Lower lobe of right lung (tissue), 2 donors: Measurements from ENCODE around the gene ZNF511. TPM values are rescaled to one million over a fixed set of nuclear protein-coding genes. Genes with fewer than 3 reads are reported as not detected.
A peak's percentile ranks its signal among the peaks of the same experiment; 100 is the strongest.

ENCODE experiments used
- ATAC-seq, 2 donors: fragments of 200-7000 bp; cut with Tn5 transposase; one replicate each; pipeline ENCODE4 v1.9.1; 2020 to 2022; ENCODE audit warnings: mild to moderate bottlenecking in 2 of 2, moderate library complexity in 2 of 2
- DNase-seq: peaks from one replicate; pipeline ENCODE4 v3.0.0-alpha.2; 2020
- H3K27ac ChIP-seq: fragments of 200-600 bp; one replicate; pipeline ENCODE4 v1.8.0; 2022
- H3K27me3 ChIP-seq: fragments of 200-600 bp; one replicate; pipeline ENCODE4 v1.8.0; 2022; ENCODE audit warnings: low read depth
- H3K36me3 ChIP-seq: fragments of 200-600 bp; one replicate; pipeline ENCODE4 v1.8.0; 2022; ENCODE audit warnings: mild to moderate bottlenecking
- H3K4me1 ChIP-seq: fragments of 200-600 bp; one replicate; pipeline ENCODE4 v1.8.0; 2022
- H3K4me3 ChIP-seq: fragments of 200-600 bp; one replicate; pipeline ENCODE4 v1.8.0; 2022; ENCODE audit warnings: mild to moderate bottlenecking
- H3K9me3 ChIP-seq: fragments of 200-600 bp; one replicate; pipeline ENCODE4 v1.8.0; 2022
- CTCF ChIP-seq: fragments of 200-600 bp; IDR thresholded peaks from one replicate; pipeline ENCODE4 v1.8.0; 2022; ENCODE audit warnings: antibody characterized with exemption, mild to moderate bottlenecking
- intact Hi-C: fragments of 100-400 bp; cut with DNase I; formaldehyde crosslinking; loops from one replicate; pipeline ENCODE4 v1.11.0; 2022
- total RNA-seq: library from RNA; stranded (reverse); fragmentation: NEBNext Ultra II Directional; extraction: Animal tissue kit (Norgen Biotek cat#: 25700); gene quantifications from one replicate; pipeline ENCODE4 v1.2.1, GENCODE V29; 2021
- donor health status: DM: no; HTN: yes; CAD: no; lungs with severe emphysema.

ZNF511 gene
- total RNA-seq, 1 donor from 2014 or later: 44.8 TPM

GRCh38 chr10:133268532-133268931 is 40.2 kb upstream of the ZNF511 start:
- ATAC-seq: no peak
- Histone ChIP-seq H3K27ac (no peak overlapping the region), H3K4me1 (peaks cover 5% of the 10 kb centered on the region), H3K4me3 (no peak overlapping the region), H3K27me3 (no peaks in the 10 kb centered on the region), H3K9me3 (no peaks in the 10 kb centered on the region), H3K36me3 (peaks cover 27% of the 10 kb centered on the region)
- intact Hi-C loops: no loop called here
- no peak for TF ChIP-seq CTCF
- DNase-seq: no peak

GRCh38 chr10:133269367-133269766 is 39.3 kb upstream of the ZNF511 start:
- Histone ChIP-seq H3K4me1 (peaks cover 1% of the 10 kb centered on the region), H3K4me3 (no peak overlapping the region), H3K27me3 (no peaks in the 10 kb centered on the region), H3K27ac (no peak overlapping the region), H3K9me3 (no peaks in the 10 kb centered on the region), H3K36me3 (peaks cover 29% of the 10 kb centered on the region)
- ATAC-seq (peak in 1 of 2 donors; percentile 2), DNase-seq (no peak)
- intact Hi-C loops: no loop called here
- TF ChIP-seq CTCF: no peak

DNA sequence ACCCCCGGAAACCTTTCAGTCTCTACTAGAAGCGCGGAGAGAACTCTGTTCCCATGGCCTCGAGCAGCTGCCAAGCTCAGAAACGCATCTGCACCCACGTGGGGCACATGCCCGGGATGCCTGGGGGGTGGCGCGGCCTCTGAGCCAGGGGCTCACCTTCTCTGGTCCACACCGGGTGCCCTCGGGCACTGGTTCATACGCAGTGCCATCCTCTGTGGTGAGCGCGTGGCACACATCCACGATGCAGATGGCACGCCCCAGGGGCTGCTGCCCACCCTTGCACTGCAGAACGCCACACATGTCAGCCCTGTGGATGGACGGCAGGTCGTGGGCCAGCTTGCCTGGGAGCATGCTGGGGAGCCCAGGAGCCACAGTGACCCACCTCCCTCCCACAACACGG is 38.5 kb upstream of the ZNF511 start:
- no peak for TF ChIP-seq CTCF
- no peak overlapping the region for H3K27ac ChIP-seq
- H3K9me3 ChIP-seq: no peaks in the 10 kb centered on the region
- H3K4me3 ChIP-seq: no peak overlapping the region
- ATAC-seq (no peak), DNase-seq (no peak)
- H3K36me3 ChIP-seq: peaks cover 29% of the 10 kb centered on the region
- intact Hi-C loops: no loop called here
- peaks cover 3% of the 10 kb centered on the region for H3K27me3 ChIP-seq
- H3K4me1 ChIP-seq: peaks cover 8% of the 10 kb centered on the region

- Histone ChIP-seq H3K27ac (no peak overlapping the region), H3K27me3 (peaks cover 9% of the 10 kb centered on the region), H3K4me3 (no peak overlapping the region), H3K4me1 (peaks cover 13% of the 10 kb centered on the region), H3K9me3 (no peaks in the 10 kb centered on the region), H3K36me3 (peaks cover 29% of the 10 kb centered on the region)
- intact Hi-C loops: no loop called here
- no peak for TF ChIP-seq CTCF
- DNase-seq: no peak
- no peak for ATAC-seq
These were observed 37.9 kb upstream of the ZNF511 start for GRCh38 chr10:133270773-133271297.

GRCh38 chr10:133271521-133272300 is 37.0 kb upstream of the ZNF511 start:
- Histone ChIP-seq H3K27ac (no peak overlapping the region), H3K9me3 (no peaks in the 10 kb centered on the region), H3K4me3 (no peak overlapping the region), H3K36me3 (peaks cover 29% of the 10 kb centered on the region), H3K27me3 (peaks cover 14% of the 10 kb centered on the region), H3K4me1 (peaks cover 22% of the 10 kb centered on the region)
- no peak for DNase-seq
- TF ChIP-seq CTCF: no peak
- ATAC-seq: no peak
- intact Hi-C loops: no loop called here
